IMR-90 (cell line): ENCODE results near the gene SPATA33. TPM values are rescaled to one million over a fixed set of nuclear protein-coding genes. Genes with fewer than 3 reads are reported as not detected.

Experiments used
- ATAC-seq: fragments of 200-7000 bp; cut with Tn5 transposase; 2 replicates; pipeline ENCODE4 v1.9.1; 2020; ENCODE audit warnings: low read depth, mild to moderate bottlenecking, moderate library complexity
- BruUV-seq: library from RNA; stranded (reverse); fragments of 400-500 nt; replicated peaks from 2 replicates; lab custom pipeline; 2021; lab: Mats Ljungman, UMichigan
- CTCF ChIA-PET: fragments of 300-600 bp; formaldehyde crosslinking; extraction: SDS; loops from one replicate; lab custom pipeline; 2021; ENCODE audit warnings: antibody characterized with exemption; lab: Yijun Ruan, JAX
- POLR2A ChIA-PET: fragments of 300-600 bp; sonication (Branson Sonifier 250); formaldehyde crosslinking; loops from one replicate; lab custom pipeline; 2022; ENCODE audit warnings: antibody characterized with exemption; ENCODE audit not compliant: unreplicated experiment; lab: Charles Lee
- DNase-seq: peaks from one replicate; pipeline ENCODE4 v3.0.0; 2013
- H2AFZ ChIP-seq: replicated peaks from 2 replicates; pipeline ENCODE3; 2013; ENCODE audit warnings: low read length, mild to moderate bottlenecking; ENCODE audit not compliant: poor library complexity
- H2AK5ac ChIP-seq: 2 replicates; pipeline ENCODE4 v1.6.1; 2013; ENCODE audit warnings: low read depth, low read length, inconsistent platforms
- H2AK9ac ChIP-seq: replicated peaks from 2 replicates; pipeline ENCODE3; 2013; ENCODE audit warnings: mild to moderate bottlenecking, low read depth, low read length, moderate library complexity; ENCODE audit not compliant: poor library complexity
- H2BK120ac ChIP-seq: 2 replicates; pipeline ENCODE4 v1.6.1; 2013; ENCODE audit warnings: low read depth, low read length, inconsistent platforms
- H2BK15ac ChIP-seq: 3 replicates; pipeline ENCODE4 v1.6.1; 2013; ENCODE audit warnings: low read depth, low read length, inconsistent platforms
- H2BK20ac ChIP-seq: 2 replicates; pipeline ENCODE4 v1.6.1; 2013; ENCODE audit warnings: low read depth, mild to moderate bottlenecking, inconsistent platforms, low read length, moderate library complexity
- H2BK5ac ChIP-seq: 2 replicates; pipeline ENCODE4 v1.6.1; 2013; ENCODE audit warnings: mild to moderate bottlenecking, low read depth, low read length, inconsistent platforms; ENCODE audit not compliant: poor library complexity, severe bottlenecking
- H3K14ac ChIP-seq: replicated peaks from 2 replicates; pipeline ENCODE4 v1.6.1; 2013; ENCODE audit warnings: low read depth, low read length, inconsistent platforms
- H3K18ac ChIP-seq: 2 replicates; pipeline ENCODE4 v1.6.1; 2013; ENCODE audit warnings: low read depth, low read length, control low read depth
- H3K23ac ChIP-seq: 2 replicates; pipeline ENCODE4 v1.6.1; 2013; ENCODE audit warnings: low read depth, low read length, inconsistent platforms
- H3K27ac ChIP-seq: 2 replicates; pipeline ENCODE4 v1.5.1; 2013; ENCODE audit warnings: mild to moderate bottlenecking, control low read depth, low read length; ENCODE audit not compliant: insufficient read depth
- H3K27me3 ChIP-seq: 2 replicates; pipeline ENCODE4 v1.6.1; 2013; ENCODE audit warnings: low read length; ENCODE audit not compliant: control insufficient read depth, insufficient read depth
- H3K36me3 ChIP-seq: 2 replicates; pipeline ENCODE4 v1.6.1; 2013; ENCODE audit warnings: low read length, mixed read lengths; ENCODE audit not compliant: control insufficient read depth, insufficient read depth
- H3K4ac ChIP-seq: 2 replicates; pipeline ENCODE4 v1.6.1; 2013; ENCODE audit warnings: low read depth, low read length, inconsistent platforms
- H3K4me1 ChIP-seq: 2 replicates; pipeline ENCODE4 v1.6.1; 2013; ENCODE audit warnings: low read length, mixed read lengths; ENCODE audit not compliant: control insufficient read depth, insufficient read depth
- H3K4me2 ChIP-seq: 2 replicates; pipeline ENCODE4 v1.6.1; 2013; ENCODE audit warnings: low read depth, mild to moderate bottlenecking, control low read depth, low read length, moderate library complexity
- H3K4me3 ChIP-seq: 2 replicates; pipeline ENCODE4 v1.5.1; 2013; ENCODE audit warnings: low read depth, mild to moderate bottlenecking, control low read depth, low read length, moderate library complexity; ENCODE audit not compliant: insufficient read depth
- H3K56ac ChIP-seq: 2 replicates; pipeline ENCODE4 v1.6.1; 2013; ENCODE audit warnings: low read length, inconsistent platforms; ENCODE audit not compliant: insufficient read depth; ENCODE audit errors: extremely low read depth
- H3K79me1 ChIP-seq, 2 experiments: 2 replicates each; pipeline ENCODE4 v1.6.1; 2013; ENCODE audit warnings: low read length in 2 of 2, inconsistent platforms in 1 of 2, low read depth in 1 of 2
- H3K9ac ChIP-seq: 2 replicates; pipeline ENCODE4 v1.6.1; 2013; ENCODE audit warnings: low read depth, low read length, control low read depth
- H3K9me1 ChIP-seq: 2 replicates; pipeline ENCODE4 v1.6.1; 2013; ENCODE audit warnings: low read length, inconsistent platforms; ENCODE audit not compliant: insufficient read depth
- H3K9me3 ChIP-seq: 2 replicates; pipeline ENCODE4 v1.6.1; 2013; ENCODE audit warnings: low read length; ENCODE audit not compliant: control insufficient read depth, insufficient read depth
- H4K20me1 ChIP-seq: 2 replicates; pipeline ENCODE4 v1.6.1; 2013; ENCODE audit warnings: low read length, inconsistent platforms; ENCODE audit not compliant: insufficient read depth
- H4K5ac ChIP-seq: 2 replicates; pipeline ENCODE4 v1.6.1; 2013; ENCODE audit warnings: mild to moderate bottlenecking, low read depth, low read length, control low read depth
- H4K8ac ChIP-seq, 2 experiments: 2 replicates each; pipeline ENCODE4 v1.6.1; 2013; ENCODE audit warnings: low read depth in 2 of 2, low read length in 2 of 2, control low read depth in 1 of 2, inconsistent platforms in 1 of 2
- H4K91ac ChIP-seq: 2 replicates; pipeline ENCODE4 v1.6.1; 2013; ENCODE audit warnings: low read depth, low read length, inconsistent platforms; ENCODE audit not compliant: insufficient read depth
- BHLHE40 ChIP-seq: fragments of 150-350 bp; IDR thresholded peaks from 2 replicates; pipeline ENCODE4 v1.6.1; 2016; ENCODE audit warnings: mild to moderate bottlenecking, low read depth, low read length
- CEBPB ChIP-seq: IDR thresholded peaks from 2 replicates; pipeline ENCODE4 v1.6.1; 2012; ENCODE audit warnings: low read depth, low read length, improper control_type of control experiment
- CHD1 ChIP-seq: IDR thresholded peaks from 2 replicates; pipeline ENCODE4 v1.6.1; 2012; ENCODE audit warnings: low read depth, low read length, improper control_type of control experiment
- FOS ChIP-seq: fragments of 150-350 bp; IDR thresholded peaks from 2 replicates; pipeline ENCODE4 v1.6.1; 2016; ENCODE audit warnings: low read depth, low read length
- MAZ ChIP-seq: IDR thresholded peaks from 2 replicates; pipeline ENCODE4 v1.6.1; 2012; ENCODE audit warnings: low read depth, mild to moderate bottlenecking, low read length, improper control_type of control experiment, moderate library complexity, borderline replicate concordance
- NFE2L2 ChIP-seq: fragments of 150-350 bp; IDR thresholded peaks from 2 replicates; pipeline ENCODE4 v1.6.1; 2016; ENCODE audit warnings: low read depth, mild to moderate bottlenecking, low read length
- RAD21 ChIP-seq: IDR thresholded peaks from 2 replicates; pipeline ENCODE4 v1.6.1; 2012; ENCODE audit warnings: low read length, improper control_type of control experiment
- RCOR1 ChIP-seq: IDR thresholded peaks from 2 replicates; pipeline ENCODE4 v1.6.1; 2012; ENCODE audit warnings: mild to moderate bottlenecking, low read length, improper control_type of control experiment; ENCODE audit not compliant: insufficient replicate concordance
- SMC3 ChIP-seq: fragments of 150-350 bp; IDR thresholded peaks from 2 replicates; pipeline ENCODE4 v1.6.1; 2016; ENCODE audit warnings: low read depth, mild to moderate bottlenecking, antibody characterized with exemption, low read length, moderate library complexity
- WGBS, 2 experiments: methylation state at CpG; one replicate each; pipeline versions ENCODE4 v1.1.5 to v1.1.7; 2013; ENCODE audit warnings: missing lambda C conversion rate in 2 of 2; ENCODE audit not compliant: insufficient read length in 1 of 2; ENCODE audit errors: extremely low coverage in 2 of 2; 5-methylcytosine and 5-hydroxymethylcytosine counted together
- dilution Hi-C: fragments of 300-500 bp; cut with HindIII; formaldehyde crosslinking; loops from one replicate; pipeline ENCODE4 v1.14.3; 2018; ENCODE audit warnings: low sequenced_read_pairs; ENCODE audit not compliant: unreplicated experiment
- in situ Hi-C: fragments of 300-500 bp; cut with MboI; formaldehyde crosslinking; loops from 3 replicates; pipeline ENCODE4 v1.14.3; 2019; ENCODE audit warnings: low sequenced_read_pairs, inconsistent platforms, mixed read lengths
- intact Hi-C: fragments of 100-400 bp; cut with micrococcal nuclease; formaldehyde crosslinking; loops from 2 replicates; pipeline ENCODE4 v1.10.0; 2022
- polyA plus RNA-seq, 3 experiments: library from polyadenylated mRNA; depleted of rRNA; stranded (reverse); fragments of >200 nt; gene quantifications; 2 replicates each; pipeline ENCODE4 v1.2.3, GENCODE V29; 2012; ENCODE audit warnings: low replicate concordance in 1 of 3
- total RNA-seq: library from RNA; depleted of rRNA; stranded (reverse); fragments of >200 nt; gene quantifications from 2 replicates; pipeline ENCODE4 v1.2.3, GENCODE V29; 2012
- TF ChIP-seq, protein P1 (sequence below): fragments of 150-350 bp; IDR thresholded peaks from 2 replicates; pipeline ENCODE4 v1.6.1; 2017; ENCODE audit warnings: mild to moderate bottlenecking, antibody characterized with exemption, low read length, low read depth
- TF ChIP-seq, protein P2 (sequence below): fragments of 150-350 bp; IDR thresholded peaks from 2 replicates; pipeline ENCODE4 v1.6.1; 2016; ENCODE audit warnings: low read depth, mild to moderate bottlenecking, low read length, moderate library complexity, borderline replicate concordance
- TF ChIP-seq, protein P3 (sequence below): conservative IDR thresholded peaks from 2 replicates; pipeline ENCODE4 v1.5.1; 2012; ENCODE audit warnings: mild to moderate bottlenecking, low read depth, low read length, improper control_type of control experiment

The SPATA33 gene
- total and polyA plus RNA-seq, 2 of the 4 experiments (the other 2 are of a cell fraction): 0.90 to 3.4 TPM

DNA sequence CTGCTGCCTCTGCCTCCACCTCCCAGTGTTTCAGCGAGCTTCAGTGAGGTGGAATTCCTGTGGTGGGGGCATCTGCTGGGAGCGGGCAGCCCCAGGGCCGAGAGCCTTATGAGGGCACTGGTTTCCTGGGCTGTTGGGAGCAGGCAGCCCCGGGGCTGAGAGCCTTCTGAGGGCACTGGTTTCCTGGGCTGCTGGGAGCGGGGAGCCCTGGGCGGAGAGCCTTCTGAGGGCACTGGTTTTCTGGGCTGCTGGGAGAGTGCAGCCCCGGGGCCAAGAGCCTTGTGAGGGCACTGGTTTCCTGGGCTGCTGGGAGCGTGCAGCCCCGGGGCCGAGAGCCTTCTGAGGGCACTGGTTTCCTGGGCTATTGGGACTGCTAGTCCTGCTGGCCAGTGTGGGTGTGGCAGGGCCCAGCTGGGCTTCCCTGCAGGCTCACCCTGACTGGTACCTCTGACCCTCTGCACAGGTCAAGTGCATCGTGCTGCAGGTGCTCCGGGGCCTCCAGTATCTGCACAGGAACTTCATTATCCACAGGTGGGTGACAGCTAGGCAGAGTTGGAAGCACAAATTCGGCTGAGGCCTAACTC is 34.4 kb downstream of the SPATA33 start:
- Histone ChIP-seq H3K23ac (no peak overlapping the region), H3K27ac (no peak overlapping the region), H3K27me3 (no peaks in the 10 kb centered on the region), H3K36me3 (peaks cover 48% of the 10 kb centered on the region), H3K4ac (no peak overlapping the region), H3K79me1 (peaks cover 28 to 35% of the 10 kb centered on the region in 2 experiments), H3K4me3 (no peak overlapping the region), H3K18ac (no peak overlapping the region), H3K4me1 (peaks cover 3% of the 10 kb centered on the region), H4K20me1 (peaks cover 15% of the 10 kb centered on the region), H3K56ac (no peak overlapping the region), H4K91ac (no peak overlapping the region), H2BK15ac (no peak overlapping the region), H2AK9ac (no peak overlapping the region), H3K9me1 (peaks cover 6% of the 10 kb centered on the region; the same call in 1 of the 2 replicates), H3K9me3 (no peaks in the 10 kb centered on the region), H2AK5ac (no peak overlapping the region), H2AFZ (no peak overlapping the region), H3K14ac (no peak overlapping the region), H4K8ac (no peak overlapping the region), H2BK5ac (no peak overlapping the region), H3K4me2 (no peak overlapping the region), H2BK120ac (no peak overlapping the region), H2BK20ac (no peak overlapping the region), H3K9ac (no peak overlapping the region), H4K5ac (no peak overlapping the region)
- no TSS peak for BruUV-seq
- TF ChIP-seq, protein P1, sequence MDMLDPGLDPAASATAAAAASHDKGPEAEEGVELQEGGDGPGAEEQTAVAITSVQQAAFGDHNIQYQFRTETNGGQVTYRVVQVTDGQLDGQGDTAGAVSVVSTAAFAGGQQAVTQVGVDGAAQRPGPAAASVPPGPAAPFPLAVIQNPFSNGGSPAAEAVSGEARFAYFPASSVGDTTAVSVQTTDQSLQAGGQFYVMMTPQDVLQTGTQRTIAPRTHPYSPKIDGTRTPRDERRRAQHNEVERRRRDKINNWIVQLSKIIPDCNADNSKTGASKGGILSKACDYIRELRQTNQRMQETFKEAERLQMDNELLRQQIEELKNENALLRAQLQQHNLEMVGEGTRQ: no peak
- TF ChIP-seq, protein P2, sequence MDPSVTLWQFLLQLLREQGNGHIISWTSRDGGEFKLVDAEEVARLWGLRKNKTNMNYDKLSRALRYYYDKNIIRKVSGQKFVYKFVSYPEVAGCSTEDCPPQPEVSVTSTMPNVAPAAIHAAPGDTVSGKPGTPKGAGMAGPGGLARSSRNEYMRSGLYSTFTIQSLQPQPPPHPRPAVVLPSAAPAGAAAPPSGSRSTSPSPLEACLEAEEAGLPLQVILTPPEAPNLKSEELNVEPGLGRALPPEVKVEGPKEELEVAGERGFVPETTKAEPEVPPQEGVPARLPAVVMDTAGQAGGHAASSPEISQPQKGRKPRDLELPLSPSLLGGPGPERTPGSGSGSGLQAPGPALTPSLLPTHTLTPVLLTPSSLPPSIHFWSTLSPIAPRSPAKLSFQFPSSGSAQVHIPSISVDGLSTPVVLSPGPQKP: no peak
- TF ChIP-seq FOS (no peak), MAZ (no peak), SMC3 (no peak), RCOR1 (no peak), CHD1 (no peak), RAD21 (no peak), NFE2L2 (no peak), BHLHE40 (no peak), CEBPB (no peak)
- TF ChIP-seq, protein P3, sequence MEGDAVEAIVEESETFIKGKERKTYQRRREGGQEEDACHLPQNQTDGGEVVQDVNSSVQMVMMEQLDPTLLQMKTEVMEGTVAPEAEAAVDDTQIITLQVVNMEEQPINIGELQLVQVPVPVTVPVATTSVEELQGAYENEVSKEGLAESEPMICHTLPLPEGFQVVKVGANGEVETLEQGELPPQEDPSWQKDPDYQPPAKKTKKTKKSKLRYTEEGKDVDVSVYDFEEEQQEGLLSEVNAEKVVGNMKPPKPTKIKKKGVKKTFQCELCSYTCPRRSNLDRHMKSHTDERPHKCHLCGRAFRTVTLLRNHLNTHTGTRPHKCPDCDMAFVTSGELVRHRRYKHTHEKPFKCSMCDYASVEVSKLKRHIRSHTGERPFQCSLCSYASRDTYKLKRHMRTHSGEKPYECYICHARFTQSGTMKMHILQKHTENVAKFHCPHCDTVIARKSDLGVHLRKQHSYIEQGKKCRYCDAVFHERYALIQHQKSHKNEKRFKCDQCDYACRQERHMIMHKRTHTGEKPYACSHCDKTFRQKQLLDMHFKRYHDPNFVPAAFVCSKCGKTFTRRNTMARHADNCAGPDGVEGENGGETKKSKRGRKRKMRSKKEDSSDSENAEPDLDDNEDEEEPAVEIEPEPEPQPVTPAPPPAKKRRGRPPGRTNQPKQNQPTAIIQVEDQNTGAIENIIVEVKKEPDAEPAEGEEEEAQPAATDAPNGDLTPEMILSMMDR: no peak
- in situ Hi-C loops (no loop called here), dilution Hi-C loops (no loop called here), intact Hi-C loops (no loop called here)
- 95% methylated on average over 7 of the region's 13 CpGs; no CpG with 5 or more reads in 1 of the 2 experiments for WGBS, 2 experiments
- no peak for ATAC-seq
- DNase-seq: no peak
- ChIA-PET CTCF (no interaction called here), POLR2A (no interaction called here)
